AG04449 (cell line): ENCODE measurements around the gene TMCC1.
"Not testable (repeated sequence)": the region's sequence is repeated elsewhere in the genome, so short reads cannot be mapped to it uniquely, and the experiment has no call there.

Experiments used
- CTCF ChIA-PET: fragments of 350-600 bp; formaldehyde crosslinking; extraction: SDS; loops from one replicate; lab custom pipeline; 2021; ENCODE audit warnings: antibody characterized with exemption; lab: Yijun Ruan, JAX
- POLR2A ChIA-PET: fragments of 400-600, 350-600 bp; formaldehyde crosslinking; extraction: SDS; loops from one replicate; lab custom pipeline; 2020; ENCODE audit warnings: antibody characterized with exemption, inconsistent platforms; lab: Yijun Ruan, JAX
- DNase-seq: peaks from one replicate; pipeline ENCODE4 v3.0.0-alpha.2; 2010; ENCODE audit warnings: low read depth, low spot score
- H3K4me3 ChIP-seq: 2 replicates; pipeline ENCODE4 v1.5.1; 2011; ENCODE audit warnings: low read depth, mild to moderate bottlenecking, control low read depth, low read length
- TF ChIP-seq, protein P1 (sequence below): IDR thresholded peaks from one replicate; pipeline ENCODE4 v1.5.1; 2011; ENCODE audit warnings: mild to moderate bottlenecking, moderate library complexity, low read length, control low read depth, inconsistent platforms; ENCODE audit not compliant: insufficient read depth; ENCODE audit errors: missing control alignments

Gene TMCC1

GRCh38 chr3:129867506-129868124 lies 25.9 kb downstream of the TMCC1 start:
- no peak overlapping the region for H3K4me3 ChIP-seq
- DNase-seq: no peak
- TF ChIP-seq, protein P1, sequence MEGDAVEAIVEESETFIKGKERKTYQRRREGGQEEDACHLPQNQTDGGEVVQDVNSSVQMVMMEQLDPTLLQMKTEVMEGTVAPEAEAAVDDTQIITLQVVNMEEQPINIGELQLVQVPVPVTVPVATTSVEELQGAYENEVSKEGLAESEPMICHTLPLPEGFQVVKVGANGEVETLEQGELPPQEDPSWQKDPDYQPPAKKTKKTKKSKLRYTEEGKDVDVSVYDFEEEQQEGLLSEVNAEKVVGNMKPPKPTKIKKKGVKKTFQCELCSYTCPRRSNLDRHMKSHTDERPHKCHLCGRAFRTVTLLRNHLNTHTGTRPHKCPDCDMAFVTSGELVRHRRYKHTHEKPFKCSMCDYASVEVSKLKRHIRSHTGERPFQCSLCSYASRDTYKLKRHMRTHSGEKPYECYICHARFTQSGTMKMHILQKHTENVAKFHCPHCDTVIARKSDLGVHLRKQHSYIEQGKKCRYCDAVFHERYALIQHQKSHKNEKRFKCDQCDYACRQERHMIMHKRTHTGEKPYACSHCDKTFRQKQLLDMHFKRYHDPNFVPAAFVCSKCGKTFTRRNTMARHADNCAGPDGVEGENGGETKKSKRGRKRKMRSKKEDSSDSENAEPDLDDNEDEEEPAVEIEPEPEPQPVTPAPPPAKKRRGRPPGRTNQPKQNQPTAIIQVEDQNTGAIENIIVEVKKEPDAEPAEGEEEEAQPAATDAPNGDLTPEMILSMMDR: no peak
- CTCF ChIA-PET: no interaction called here
- POLR2A ChIA-PET: no interaction called here

GRCh38 chr3:129865806-129866205 lies 27.7 kb downstream of the TMCC1 start:
- DNase-seq: no peak
- TF ChIP-seq, protein P1: no peak
- ChIA-PET POLR2A (no interaction called here), CTCF (no interaction called here)
- no peak overlapping the region for H3K4me3 ChIP-seq

DNA sequence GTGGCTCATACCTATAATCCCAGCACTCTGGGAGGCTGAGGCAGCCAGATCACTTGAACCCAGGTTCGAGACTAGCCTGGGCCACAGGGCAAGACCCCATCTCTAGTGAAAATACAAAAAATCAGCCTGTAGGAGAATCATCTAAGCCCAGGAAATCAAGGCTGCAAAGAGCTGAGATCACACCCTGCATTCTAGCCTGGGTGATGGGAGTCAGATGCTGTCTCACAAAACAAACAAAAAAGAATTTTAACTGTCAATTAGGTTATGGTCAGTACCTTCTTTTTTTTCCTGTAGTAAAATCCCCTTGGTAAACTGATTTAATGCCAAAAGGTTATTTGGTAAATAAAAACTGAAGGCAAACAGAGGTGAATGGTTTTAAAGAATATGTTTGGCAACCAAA lies 29.0 kb downstream of the TMCC1 start:
- ChIA-PET POLR2A (interaction anchor here (0.7 kb wide), 1 partner anchor 29 kb away, joined by 3 read pairs; no protein-coding TSS in a partner anchor), CTCF (no interaction called here)
- TF ChIP-seq, protein P1: no peak
- no peak for DNase-seq
- H3K4me3 ChIP-seq: no peak overlapping the region

DNA sequence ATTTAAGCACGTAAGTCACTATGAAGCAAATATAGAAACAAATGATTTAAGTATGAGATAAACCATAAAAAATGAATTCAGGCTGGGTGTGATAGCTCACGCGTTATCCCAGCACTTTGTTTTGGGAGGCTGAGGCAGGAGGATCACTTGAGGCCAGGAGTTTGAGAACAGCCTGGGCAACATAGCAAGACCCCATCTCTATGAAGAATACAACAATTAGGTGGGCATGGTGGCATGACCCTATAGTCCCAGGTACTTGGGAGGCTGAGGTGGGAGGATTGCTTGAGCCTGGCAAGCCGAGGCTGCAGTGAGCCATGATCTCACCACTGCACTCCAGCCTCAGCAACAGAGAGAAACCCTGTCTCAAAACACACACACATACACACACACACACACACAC lies 34.2 kb downstream of the TMCC1 start:
- TF ChIP-seq, protein P1: no peak
- no peak for DNase-seq
- ChIA-PET POLR2A (no interaction called here), CTCF (interaction anchor here (1.2 kb wide), 1 partner anchor 29 kb away, joined by 3 read pairs; no protein-coding TSS in a partner anchor)
- H3K4me3 ChIP-seq: no peak overlapping the region

DNA sequence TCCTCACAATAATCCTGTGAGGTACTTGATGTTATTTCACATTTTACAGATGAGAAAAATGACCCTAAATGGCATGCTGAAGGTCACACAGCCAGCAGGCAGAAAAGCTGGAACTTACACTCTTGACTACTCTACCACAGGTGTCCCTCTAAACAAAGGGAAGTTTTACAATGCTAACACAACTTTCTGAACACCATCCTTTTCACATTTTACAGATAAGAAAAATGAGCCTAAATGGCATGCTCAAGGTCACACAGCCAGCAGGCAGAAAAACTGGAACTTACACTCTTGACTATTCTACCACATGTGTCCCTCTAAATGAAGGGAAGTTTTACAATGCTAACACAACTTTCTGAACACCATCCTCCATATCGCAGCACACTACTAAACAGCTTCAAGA lies 35.6 kb downstream of the TMCC1 start:
- CTCF ChIA-PET: no interaction called here
- TF ChIP-seq, protein P1: no peak
- no peak for DNase-seq
- no peak overlapping the region for H3K4me3 ChIP-seq
- POLR2A ChIA-PET: no interaction called here

- CTCF ChIA-PET, POLR2A ChIA-PET, H3K4me3 ChIP-seq, DNase-seq: not testable (repeated sequence)
Measured at GRCh38 chr3:129856790-129857189, 36.7 kb downstream of the TMCC1 start.
